ENCODE results near the gene RPS21. TPM values are rescaled to one million over a fixed set of nuclear protein-coding genes. Genes with fewer than 3 reads are reported as not detected.

The RPS21 gene
- total and polyA plus RNA-seq, 2 of the 13 experiments (the other 11 are each of a cell fraction or from before 2014, with no cell fraction given): 2,647 to 11,063 TPM

GRCh38 chr20:62369815-62370114, 17.1 kb upstream of the RPS21 start (continued):
- TF ChIP-seq GLMP (CRISPR knock-in tag; IDR thresholded peaks at IDR 0.05; ENCODE audit: borderline replicate concordance) (no peak), PATZ1 (CRISPR knock-in tag; IDR thresholded peaks at IDR 0.05) (peak; percentile 86), PBX3 (CRISPR knock-in tag; IDR thresholded peaks at IDR 0.05; ENCODE audit: borderline replicate concordance) (no peak), ZMAT3 (CRISPR knock-in tag; conservative IDR thresholded peaks at IDR 0.05) (no peak), ZNF317 (CRISPR knock-in tag; IDR thresholded peaks at IDR 0.05) (no peak), ZNF549 (CRISPR knock-in tag; IDR thresholded peaks at IDR 0.05) (no peak), ZSCAN31 (CRISPR knock-in tag; IDR thresholded peaks at IDR 0.05; ENCODE audit: low read depth) (no peak), HNF1B (CRISPR knock-in tag; IDR thresholded peaks at IDR 0.05) (no peak), HOXA3 (CRISPR knock-in tag; IDR thresholded peaks at IDR 0.05) (no peak), NFKBIZ (CRISPR knock-in tag; IDR thresholded peaks at IDR 0.05) (no peak), GPBP1L1 (CRISPR knock-in tag; IDR thresholded peaks at IDR 0.05) (no peak), AGO1 (IDR thresholded peaks at IDR 0.05; ENCODE audit: low read depth, low read length, poor library complexity, severe bottlenecking) (peak; percentile 51), PCBP2 (optimal IDR thresholded peaks at IDR 0.05; ENCODE audit: low read depth, low read length, poor library complexity, severe bottlenecking) (no peak), ZNF770 (CRISPR knock-in tag; IDR thresholded peaks at IDR 0.05) (no peak), KDM4B (CRISPR knock-in tag; IDR thresholded peaks at IDR 0.05) (no peak), MTF2 (CRISPR knock-in tag; IDR thresholded peaks at IDR 0.05; ENCODE audit: borderline replicate concordance) (no peak), NFATC3 (CRISPR knock-in tag; IDR thresholded peaks at IDR 0.05) (no peak), CC2D1A (CRISPR knock-in tag; IDR thresholded peaks at IDR 0.05) (no peak), ZNF331 (CRISPR knock-in tag; IDR thresholded peaks at IDR 0.05) (no peak), ZNF337 (CRISPR knock-in tag; IDR thresholded peaks at IDR 0.05; ENCODE audit: borderline replicate concordance, low read depth) (no peak), JUNB (CRISPR knock-in tag; IDR thresholded peaks at IDR 0.05; ENCODE audit: borderline replicate concordance) (no peak), ZNF879 (CRISPR knock-in tag; IDR thresholded peaks at IDR 0.05) (0 out of 2 replicates have a peak, but pooled peaks have one; percentile 25)

Measured in HepG2 (cell line).